ENCODE results near the gene PMM1. TPM values are rescaled to one million over a fixed set of nuclear protein-coding genes. Genes with fewer than 3 reads are reported as not detected.
"Not testable (repeated sequence)": the region's sequence is repeated elsewhere in the genome, so short reads cannot be mapped to it uniquely, and the experiment has no call there.

PMM1 gene
- total RNA-seq, 1 donor from 2014 or later = 17.4 TPM

DNA sequence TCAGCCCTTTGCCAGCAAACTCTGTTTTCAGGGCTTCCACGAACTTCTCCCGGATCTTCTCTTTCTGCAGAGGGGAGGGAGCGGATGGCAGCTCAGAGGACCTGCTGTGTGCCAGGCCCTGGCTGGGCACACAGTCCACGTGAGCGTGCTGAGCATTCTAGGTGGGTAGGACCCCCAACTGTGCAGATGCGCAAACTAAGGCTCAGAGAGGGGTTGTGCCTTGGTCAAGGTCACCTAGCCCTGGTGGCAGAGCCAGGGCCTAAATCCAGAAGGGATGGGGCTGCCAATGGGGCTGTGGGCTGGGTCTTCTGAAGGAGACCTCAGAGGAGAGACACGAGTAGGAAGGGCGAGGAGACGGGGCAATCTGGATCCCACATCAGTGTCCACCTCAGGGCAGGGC is 10.8 kb downstream of the PMM1 start:
- DNase-seq (ENCODE audit: low read depth) (no peak), FAIRE-seq (no peak)
- TF ChIP-seq, protein P1, sequence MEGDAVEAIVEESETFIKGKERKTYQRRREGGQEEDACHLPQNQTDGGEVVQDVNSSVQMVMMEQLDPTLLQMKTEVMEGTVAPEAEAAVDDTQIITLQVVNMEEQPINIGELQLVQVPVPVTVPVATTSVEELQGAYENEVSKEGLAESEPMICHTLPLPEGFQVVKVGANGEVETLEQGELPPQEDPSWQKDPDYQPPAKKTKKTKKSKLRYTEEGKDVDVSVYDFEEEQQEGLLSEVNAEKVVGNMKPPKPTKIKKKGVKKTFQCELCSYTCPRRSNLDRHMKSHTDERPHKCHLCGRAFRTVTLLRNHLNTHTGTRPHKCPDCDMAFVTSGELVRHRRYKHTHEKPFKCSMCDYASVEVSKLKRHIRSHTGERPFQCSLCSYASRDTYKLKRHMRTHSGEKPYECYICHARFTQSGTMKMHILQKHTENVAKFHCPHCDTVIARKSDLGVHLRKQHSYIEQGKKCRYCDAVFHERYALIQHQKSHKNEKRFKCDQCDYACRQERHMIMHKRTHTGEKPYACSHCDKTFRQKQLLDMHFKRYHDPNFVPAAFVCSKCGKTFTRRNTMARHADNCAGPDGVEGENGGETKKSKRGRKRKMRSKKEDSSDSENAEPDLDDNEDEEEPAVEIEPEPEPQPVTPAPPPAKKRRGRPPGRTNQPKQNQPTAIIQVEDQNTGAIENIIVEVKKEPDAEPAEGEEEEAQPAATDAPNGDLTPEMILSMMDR (IDR thresholded peaks at IDR 0.05; ENCODE audit: insufficient read depth, low read length, severe bottlenecking) = no peak
- Histone ChIP-seq H3K27me3 (ENCODE audit: control insufficient read depth, insufficient read depth, low read length) (no peaks in the 10 kb centered on the region), H3K4me3 (ENCODE audit: low read depth, low read length) (no peak overlapping the region), H3K36me3 (ENCODE audit: control insufficient read depth, insufficient read depth, low read length) (peaks cover 17% of the 10 kb centered on the region)

DNA sequence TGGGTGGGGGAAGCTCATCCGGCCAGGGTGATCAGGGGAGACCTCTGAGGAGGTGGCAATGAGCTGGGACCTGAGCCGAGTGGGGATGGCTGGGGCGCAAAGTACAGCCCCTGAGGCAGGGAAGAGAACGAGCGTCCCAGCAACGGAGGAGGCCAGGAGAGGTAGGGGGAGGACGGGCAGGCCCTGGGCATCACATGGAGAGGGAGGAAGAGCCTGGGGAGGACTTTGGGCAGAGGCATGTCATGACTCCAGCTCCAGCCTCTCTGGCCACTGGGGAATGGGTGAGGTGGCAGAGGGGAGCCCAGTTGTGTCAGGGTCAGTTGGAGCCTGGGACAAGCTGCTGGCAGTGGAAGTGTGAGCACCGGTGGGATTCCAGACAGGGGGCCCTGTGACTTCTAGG is 11.5 kb downstream of the PMM1 start:
- FAIRE-seq = no peak
- DNase-seq (ENCODE audit: low read depth) = no peak
- H3K4me3 ChIP-seq (ENCODE audit: low read depth, low read length) = no peak overlapping the region
- peaks cover 17% of the 10 kb centered on the region for H3K36me3 ChIP-seq (ENCODE audit: control insufficient read depth, insufficient read depth, low read length)
- no peaks in the 10 kb centered on the region for H3K27me3 ChIP-seq (ENCODE audit: control insufficient read depth, insufficient read depth, low read length)
- TF ChIP-seq, protein P1 (IDR thresholded peaks at IDR 0.05; ENCODE audit: insufficient read depth, low read length, severe bottlenecking) = no peak

GRCh38 chr22:41576877-41577276 is 12.8 kb downstream of the PMM1 start:
- Histone ChIP-seq H3K36me3 (ENCODE audit: control insufficient read depth, insufficient read depth, low read length) (peaks cover 14% of the 10 kb centered on the region), H3K27me3 (ENCODE audit: control insufficient read depth, insufficient read depth, low read length) (no peaks in the 10 kb centered on the region), H3K4me3 (ENCODE audit: low read depth, low read length) (no peak overlapping the region)
- FAIRE-seq (no peak), DNase-seq (ENCODE audit: low read depth) (peak; percentile 39)
- TF ChIP-seq, protein P1 (IDR thresholded peaks at IDR 0.05; ENCODE audit: insufficient read depth, low read length, severe bottlenecking) = peak; percentile 63

DNA sequence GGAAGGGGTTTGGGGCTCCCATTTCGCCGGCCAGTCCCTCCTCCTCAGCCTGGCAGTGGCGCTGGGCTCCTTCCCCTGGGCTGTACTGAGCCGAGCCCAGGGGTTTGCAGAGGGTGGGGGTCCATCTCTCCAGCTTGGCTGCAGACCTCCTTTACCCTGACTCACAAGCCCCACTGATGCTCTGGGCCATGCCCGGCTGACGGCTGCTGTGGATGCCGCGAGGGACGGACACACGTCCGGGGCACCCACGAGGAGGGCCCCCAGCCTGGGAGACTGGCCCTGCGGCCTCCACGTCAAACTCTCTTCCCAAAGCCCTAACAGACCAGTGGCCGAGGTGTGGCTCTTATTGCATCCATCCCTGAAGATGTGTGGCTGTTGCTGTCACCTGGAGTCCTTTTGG is 14.1 kb downstream of the PMM1 start:
- DNase-seq (ENCODE audit: low read depth) = no peak
- H3K4me3 ChIP-seq (ENCODE audit: low read depth, low read length) = no peak overlapping the region
- H3K27me3 ChIP-seq (ENCODE audit: control insufficient read depth, insufficient read depth, low read length) = no peaks in the 10 kb centered on the region
- no peak for FAIRE-seq
- peaks cover 14% of the 10 kb centered on the region for H3K36me3 ChIP-seq (ENCODE audit: control insufficient read depth, insufficient read depth, low read length)
- TF ChIP-seq, protein P1 (IDR thresholded peaks at IDR 0.05; ENCODE audit: insufficient read depth, low read length, severe bottlenecking) = no peak

- Histone ChIP-seq H3K27me3 (ENCODE audit: control insufficient read depth, insufficient read depth, low read length) (no peaks in the 10 kb centered on the region), H3K36me3 (ENCODE audit: control insufficient read depth, insufficient read depth, low read length) (peaks cover 13% of the 10 kb centered on the region), H3K4me3 (ENCODE audit: low read depth, low read length) (no peak overlapping the region)
- DNase-seq (ENCODE audit: low read depth) (no peak), FAIRE-seq (no peak)
- TF ChIP-seq, protein P1 (IDR thresholded peaks at IDR 0.05; ENCODE audit: insufficient read depth, low read length, severe bottlenecking) = no peak
Measured at GRCh38 chr22:41574847-41575381, 14.7 kb downstream of the PMM1 start.

DNA sequence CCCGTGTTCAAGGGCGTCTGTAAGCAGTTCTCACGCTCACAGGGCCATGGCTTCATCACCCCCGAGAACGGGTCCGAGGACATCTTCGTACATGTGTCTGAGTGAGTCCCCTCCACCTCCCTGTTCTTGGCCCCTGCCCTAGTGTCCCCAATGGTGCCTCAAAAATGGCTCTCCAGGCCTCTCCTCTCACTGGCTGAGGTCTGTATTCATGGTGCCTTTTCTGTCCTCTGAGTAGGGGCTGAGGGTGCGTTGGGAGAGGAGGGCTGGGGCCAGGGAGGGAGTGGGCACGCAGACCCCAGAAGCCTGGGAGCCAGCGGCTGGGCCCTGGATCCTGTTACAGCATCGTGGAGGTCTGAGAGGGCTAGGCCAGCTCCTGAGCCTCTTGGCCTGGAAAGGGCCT is 16.0 kb downstream of the PMM1 start:
- TF ChIP-seq, protein P1 (IDR thresholded peaks at IDR 0.05; ENCODE audit: insufficient read depth, low read length, severe bottlenecking) = no peak
- DNase-seq (ENCODE audit: low read depth) = no peak
- Histone ChIP-seq H3K4me3 (ENCODE audit: low read depth, low read length) (no peak overlapping the region), H3K27me3 (ENCODE audit: control insufficient read depth, insufficient read depth, low read length) (no peaks in the 10 kb centered on the region), H3K36me3 (ENCODE audit: control insufficient read depth, insufficient read depth, low read length) (peaks cover 7% of the 10 kb centered on the region)
- no peak for FAIRE-seq

GRCh38 chr22:41572305-41572704 is 17.3 kb downstream of the PMM1 start:
- H3K27me3 ChIP-seq (ENCODE audit: control insufficient read depth, insufficient read depth, low read length); H3K4me3 ChIP-seq (ENCODE audit: low read depth, low read length); H3K36me3 ChIP-seq (ENCODE audit: control insufficient read depth, insufficient read depth, low read length); DNase-seq (ENCODE audit: low read depth): not testable (repeated sequence)
- FAIRE-seq = peak; percentile 28
